A549 (cell line): ENCODE data around the gene ARMS2.

Experiments
- BHLHE40 ChIP-seq: IDR thresholded peaks from 2 replicates; pipeline ENCODE4 v1.6.1; 2012; ENCODE audit warnings: low read depth, low read length, inconsistent platforms
- CTCF ChIP-seq: fragments of >200 bp; sonication (Bioruptor Twin); formaldehyde crosslinking; IDR thresholded peaks from 3 replicates; pipeline ENCODE4 v1.5.1; 2016
- FOSL2 ChIP-seq, 2 experiments: fragments of 450-650 bp in 1 of 2; fragments of >200 bp in 1 of 2; sonication (Bioruptor Twin) in 1 of 2; formaldehyde crosslinking; IDR thresholded peaks; 2 replicates each; pipeline versions ENCODE4 v1.5.0 to v1.6.1; 2016 to 2020; ENCODE audit warnings: mild to moderate bottlenecking in 1 of 2, moderate library complexity in 1 of 2
- HDAC2 ChIP-seq: fragments of 200-600 bp; sonication (generic); IDR thresholded peaks from 2 replicates; pipeline ENCODE4 v1.6.1; 2016
- JUNB ChIP-seq: fragments of >200 bp; sonication (Bioruptor Twin); formaldehyde crosslinking; IDR thresholded peaks from 2 replicates; pipeline ENCODE4 v1.6.1; 2016
- RAD21 ChIP-seq, 2 experiments: fragments of >200 bp in 1 of 2; sonication (Bioruptor Twin) in 1 of 2; formaldehyde crosslinking in 1 of 2; IDR thresholded peaks in 1 of 2; conservative IDR thresholded peaks in 1 of 2; 2 replicates in 1 of 2; 3 replicates in 1 of 2; pipeline ENCODE4 v1.6.1; 2012 to 2018; ENCODE audit warnings: inconsistent platforms in 1 of 2
- RFX5 ChIP-seq: fragments of 450-650 bp; IDR thresholded peaks from 2 replicates; pipeline ENCODE4 v1.7.1; 2014; ENCODE audit warnings: antibody characterized with exemption, mild to moderate bottlenecking, moderate library complexity

GRCh38 chr10:122484276-122485060 is 30.0 kb downstream of the ARMS2 start:
- TF ChIP-seq RFX5 (no peak), FOSL2 (IDR thresholded peaks at IDR 0.05) (no peak), FOSL2 (CRISPR knock-in tag; IDR thresholded peaks at IDR 0.05) (no peak), HDAC2 (no peak), RAD21 (conservative IDR thresholded peaks at IDR 0.05 in 1 of 2, IDR thresholded peaks at IDR 0.05 in 1 of 2) (no peak), CTCF (no peak), BHLHE40 (no peak), JUNB (no peak)
